Measurements from ENCODE around the gene FKTN. TPM values are rescaled to one million over a fixed set of nuclear protein-coding genes. Genes with fewer than 3 reads are reported as not detected.

Gene FKTN
- polyA plus RNA-seq, 1 of the 3 experiments (the other 2 are of a cell fraction), result 5.3 TPM

- no peak for DNase-seq
- Histone ChIP-seq H3K79me2 (ENCODE audit: insufficient read depth) (no peaks in the 10 kb centered on the region), H4K20me1 (ENCODE audit: insufficient read depth) (no peaks in the 10 kb centered on the region), H3K4me3 (ENCODE audit: low read depth in 2 of 2, low read length in 1 of 2) (no peak overlapping the region), H3F3A (replicated peaks; ENCODE audit: insufficient read depth) (no peaks in the 10 kb centered on the region), H3K4me2 (no peak overlapping the region), H3K9ac (no peak overlapping the region), H3K27me3 (ENCODE audit: insufficient read depth) (no peaks in the 10 kb centered on the region), H2AFZ (ENCODE audit: low read depth) (no peak overlapping the region), H3K27ac (ENCODE audit: low read depth in 2 of 2, low read length in 1 of 2) (no peak overlapping the region), H3K9me3 (0 out of 2 replicates have a peak, but pooled peaks cover 6% of the 10 kb centered on the region), H3K9me2 (no peaks in the 10 kb centered on the region), H3K36me3 (replicated peaks in 1 of 2; ENCODE audit: control insufficient read depth in 1 of 2, insufficient read depth in 2 of 2, low read length in 1 of 2) (peaks cover 9 to 17% of the 10 kb centered on the region in 2 experiments), H3K4me1 (ENCODE audit: control insufficient read depth in 1 of 2, insufficient read depth in 2 of 2, low read depth in 1 of 2, low read length in 1 of 2) (no peaks in the 10 kb centered on the region)
- TF ChIP-seq RAD21 (IDR thresholded peaks at IDR 0.05; ENCODE audit: low read length) (no peak), SIN3A (IDR thresholded peaks at IDR 0.05; ENCODE audit: borderline replicate concordance, low read depth, low read length) (no peak), TEAD4 (IDR thresholded peaks at IDR 0.05; ENCODE audit: borderline replicate concordance, insufficient read depth) (no peak), IRF3 (IDR thresholded peaks at IDR 0.05; ENCODE audit: low read depth, low read length) (no peak), RXRA (IDR thresholded peaks at IDR 0.05; ENCODE audit: borderline replicate concordance, low read depth) (no peak), MEF2A (IDR thresholded peaks at IDR 0.05; ENCODE audit: borderline replicate concordance, low read depth) (no peak), RFX5 (IDR thresholded peaks at IDR 0.05; ENCODE audit: low read length) (no peak), USF2 (IDR thresholded peaks at IDR 0.05; ENCODE audit: borderline replicate concordance, low read depth, low read length) (no peak), USF1 (IDR thresholded peaks at IDR 0.05; ENCODE audit: borderline replicate concordance, low read depth) (no peak), GATA2 (CRISPR knock-in tag; IDR thresholded peaks at IDR 0.05) (no peak)
- ChIA-PET POLR2A (no interaction called here), CTCF (no interaction called here)
Measured at GRCh38 chr9:105639936-105640335, 82.0 kb downstream of the FKTN start.

- Histone ChIP-seq H4K20me1 (ENCODE audit: insufficient read depth) (no peaks in the 10 kb centered on the region), H3K4me1 (ENCODE audit: control insufficient read depth in 1 of 2, insufficient read depth in 2 of 2, low read depth in 1 of 2, low read length in 1 of 2) (no peaks in the 10 kb centered on the region; a peak in 1 of 4 replicates), H3K9ac (no peak overlapping the region), H3F3A (replicated peaks; ENCODE audit: insufficient read depth) (no peaks in the 10 kb centered on the region), H3K4me3 (ENCODE audit: low read depth in 2 of 2, low read length in 1 of 2) (no peak overlapping the region), H3K36me3 (replicated peaks in 1 of 2; ENCODE audit: control insufficient read depth in 1 of 2, insufficient read depth in 2 of 2, low read length in 1 of 2) (peaks cover 3 to 17% of the 10 kb centered on the region in 2 experiments), H3K4me2 (no peak overlapping the region), H3K9me2 (no peaks in the 10 kb centered on the region), H3K27me3 (ENCODE audit: insufficient read depth) (no peaks in the 10 kb centered on the region), H2AFZ (ENCODE audit: low read depth) (no peak overlapping the region), H3K9me3 (0 out of 2 replicates have a peak, but pooled peaks cover 6% of the 10 kb centered on the region), H3K79me2 (ENCODE audit: insufficient read depth) (no peaks in the 10 kb centered on the region), H3K27ac (ENCODE audit: low read depth in 2 of 2, low read length in 1 of 2) (no peak overlapping the region)
- ChIA-PET POLR2A (no interaction called here), CTCF (no interaction called here)
- no peak for TF ChIP-seq ZBTB33 (IDR thresholded peaks at IDR 0.05; ENCODE audit: borderline replicate concordance, low read depth)
- TF ChIP-seq FOXM1 (IDR thresholded peaks at IDR 0.05; ENCODE audit: low read depth), result no peak
- no peak for TF ChIP-seq RCOR1 (IDR thresholded peaks at IDR 0.05; ENCODE audit: low read length)
- TF ChIP-seq TCF12 (IDR thresholded peaks at IDR 0.05), result no peak
- TF ChIP-seq USF2 (IDR thresholded peaks at IDR 0.05; ENCODE audit: borderline replicate concordance, low read depth, low read length), result no peak
- no peak for TF ChIP-seq SMC3 (IDR thresholded peaks at IDR 0.05; ENCODE audit: low read depth, low read length)
- no peak for TF ChIP-seq CHD2 (IDR thresholded peaks at IDR 0.05; ENCODE audit: low read length, partially characterized antibody)
- no peak for TF ChIP-seq PBX3 (IDR thresholded peaks at IDR 0.05)
- no peak for TF ChIP-seq MEF2A (IDR thresholded peaks at IDR 0.05; ENCODE audit: borderline replicate concordance, low read depth)
- TF ChIP-seq TEAD4 (IDR thresholded peaks at IDR 0.05; ENCODE audit: borderline replicate concordance, insufficient read depth), result no peak
- no peak for TF ChIP-seq GABPA (IDR thresholded peaks at IDR 0.05; ENCODE audit: low read depth)
- TF ChIP-seq POLR2AphosphoS5 (IDR thresholded peaks at IDR 0.05; ENCODE audit: low read depth, low read length), result no peak
- DNase-seq, result no peak
Measured at GRCh38 chr9:105643795-105644194, 85.9 kb downstream of the FKTN start.
